ENCODE measurements around the gene EIF4EBP3. TPM values are rescaled to one million over a fixed set of nuclear protein-coding genes. Genes with fewer than 3 reads are reported as not detected.

The EIF4EBP3 gene
- total and polyA plus RNA-seq, 9 of the 15 experiments (the other 6 are each of a cell fraction or from before 2014, with no cell fraction given) = 1.3 to 7.5 (median 3.8) TPM

DNA sequence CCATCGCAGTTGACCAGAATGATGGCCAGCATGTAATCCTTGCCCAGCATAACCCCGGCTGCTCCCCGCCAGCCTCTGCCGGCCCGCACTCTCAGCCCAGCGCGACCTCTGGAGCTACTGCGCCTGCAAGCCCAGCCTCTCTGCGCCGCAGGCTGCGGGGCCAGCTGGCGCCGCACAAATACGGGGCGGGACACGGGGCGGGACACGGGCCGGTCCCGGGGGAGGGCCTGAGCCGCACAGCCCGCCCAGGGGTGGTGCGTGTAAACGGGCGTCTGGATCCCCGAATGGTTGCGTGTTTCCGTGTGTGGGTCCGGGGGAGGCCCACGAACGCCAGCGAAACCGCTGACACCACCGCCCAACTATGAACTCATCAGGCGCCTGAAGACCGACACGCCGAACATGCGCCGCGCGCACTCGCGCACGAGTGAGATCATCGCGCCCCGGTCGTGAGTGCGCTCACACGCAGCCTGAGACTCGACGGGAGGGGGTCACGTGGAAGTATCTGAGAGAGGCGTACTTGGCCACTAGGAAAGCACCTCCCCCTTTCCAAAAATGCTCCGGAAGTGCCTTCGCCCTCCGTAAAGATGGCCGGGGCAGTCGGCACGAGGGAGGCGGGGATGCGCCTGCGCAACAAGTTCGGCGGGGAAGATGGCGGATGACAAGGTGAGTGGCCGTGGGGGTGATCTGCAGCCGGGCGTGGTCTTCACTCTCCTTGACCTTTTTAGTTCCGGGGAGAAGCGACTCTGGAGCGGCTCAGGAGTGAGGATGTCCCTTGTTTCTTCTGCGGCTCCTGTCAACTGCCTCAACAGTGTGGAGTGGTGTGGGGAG is 16.9 kb downstream of the EIF4EBP3 start, which contains the start of the genes APBB3 and SLC35A4 (continued):
- TF ChIP-seq, protein P1, sequence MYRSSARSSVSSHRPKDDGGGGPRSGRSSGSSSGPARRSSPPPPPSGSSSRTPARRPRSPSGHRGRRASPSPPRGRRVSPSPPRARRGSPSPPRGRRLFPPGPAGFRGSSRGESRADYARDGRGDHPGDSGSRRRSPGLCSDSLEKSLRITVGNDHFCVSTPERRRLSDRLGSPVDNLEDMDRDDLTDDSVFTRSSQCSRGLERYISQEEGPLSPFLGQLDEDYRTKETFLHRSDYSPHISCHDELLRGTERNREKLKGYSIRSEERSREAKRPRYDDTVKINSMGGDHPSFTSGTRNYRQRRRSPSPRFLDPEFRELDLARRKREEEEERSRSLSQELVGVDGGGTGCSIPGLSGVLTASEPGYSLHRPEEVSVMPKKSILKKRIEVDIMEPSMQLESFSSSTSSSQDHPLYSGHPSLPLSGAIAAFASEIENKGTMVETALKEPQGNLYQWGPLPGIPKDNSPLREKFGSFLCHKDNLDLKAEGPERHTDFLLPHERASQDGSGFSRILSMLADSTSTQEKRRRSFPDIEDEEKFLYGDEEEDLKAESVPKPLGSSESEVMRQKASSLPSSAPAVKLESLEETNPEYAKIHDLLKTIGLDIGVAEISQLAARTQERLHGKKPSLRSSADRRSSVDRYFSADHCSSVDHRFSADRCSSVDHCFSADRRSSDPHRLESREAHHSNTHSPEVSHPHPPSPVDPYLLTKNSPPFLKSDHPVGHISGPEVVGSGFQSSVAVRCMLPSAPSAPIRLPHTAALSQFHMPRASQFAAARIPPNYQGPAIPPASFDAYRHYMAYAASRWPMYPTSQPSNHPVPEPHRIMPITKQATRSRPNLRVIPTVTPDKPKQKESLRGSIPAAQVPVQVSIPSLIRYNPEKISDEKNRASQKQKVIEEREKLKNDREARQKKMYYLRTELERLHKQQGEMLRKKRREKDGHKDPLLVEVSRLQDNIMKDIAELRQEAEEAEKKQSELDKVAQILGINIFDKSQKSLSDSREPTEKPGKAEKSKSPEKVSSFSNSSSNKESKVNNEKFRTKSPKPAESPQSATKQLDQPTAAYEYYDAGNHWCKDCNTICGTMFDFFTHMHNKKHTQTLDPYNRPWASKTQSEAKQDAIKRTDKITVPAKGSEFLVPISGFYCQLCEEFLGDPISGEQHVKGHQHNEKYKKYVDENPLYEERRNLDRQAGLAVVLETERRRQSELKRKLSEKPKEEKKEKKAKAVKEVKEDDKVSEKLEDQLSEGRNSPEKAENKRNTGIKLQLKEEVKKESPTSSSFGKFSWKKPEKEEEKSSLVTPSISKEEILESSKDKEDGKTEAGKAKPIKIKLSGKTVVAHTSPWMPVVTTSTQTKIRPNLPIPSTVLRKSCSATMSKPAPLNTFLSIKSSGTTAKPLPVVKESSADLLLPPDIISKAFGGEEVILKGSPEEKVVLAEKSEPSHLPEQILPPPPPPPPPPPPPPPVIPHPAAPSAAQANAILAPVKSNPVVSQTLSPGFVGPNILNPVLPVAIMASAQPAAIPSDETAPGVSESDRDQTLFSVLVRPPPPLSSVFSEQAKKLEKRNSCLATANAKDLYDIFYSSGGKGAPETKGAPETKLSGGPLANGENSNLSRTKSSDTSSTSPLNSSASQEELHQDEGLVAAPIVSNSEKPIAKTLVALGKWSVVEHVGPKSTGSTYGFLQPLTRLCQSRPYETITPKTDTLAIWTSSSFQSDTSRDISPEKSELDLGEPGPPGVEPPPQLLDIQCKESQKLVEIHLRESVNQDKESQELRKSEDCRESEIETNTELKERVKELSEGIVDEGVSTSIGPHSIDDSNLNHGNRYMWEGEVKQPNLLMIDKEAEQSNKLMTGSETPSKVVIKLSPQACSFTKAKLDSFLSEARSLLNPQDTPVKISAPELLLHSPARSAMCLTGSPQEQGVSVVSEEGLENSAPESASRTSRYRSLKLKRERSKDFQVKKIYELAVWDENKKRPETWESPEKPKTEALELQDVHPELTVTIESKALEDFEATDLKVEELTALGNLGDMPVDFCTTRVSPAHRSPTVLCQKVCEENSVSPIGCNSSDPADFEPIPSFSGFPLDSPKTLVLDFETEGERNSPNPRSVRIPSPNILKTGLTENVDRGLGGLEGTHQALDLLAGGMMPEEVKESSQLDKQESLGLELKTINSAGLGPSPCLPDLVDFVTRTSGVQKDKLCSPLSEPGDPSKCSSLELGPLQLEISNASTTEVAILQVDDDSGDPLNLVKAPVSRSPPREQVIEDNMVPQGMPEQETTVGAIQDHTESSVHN (IDR thresholded peaks at IDR 0.05; ENCODE audit: borderline replicate concordance in 1 of 2, low read depth in 1 of 2) = no peak; a peak in 1 of 4 replicates
- TF ChIP-seq, protein P2, sequence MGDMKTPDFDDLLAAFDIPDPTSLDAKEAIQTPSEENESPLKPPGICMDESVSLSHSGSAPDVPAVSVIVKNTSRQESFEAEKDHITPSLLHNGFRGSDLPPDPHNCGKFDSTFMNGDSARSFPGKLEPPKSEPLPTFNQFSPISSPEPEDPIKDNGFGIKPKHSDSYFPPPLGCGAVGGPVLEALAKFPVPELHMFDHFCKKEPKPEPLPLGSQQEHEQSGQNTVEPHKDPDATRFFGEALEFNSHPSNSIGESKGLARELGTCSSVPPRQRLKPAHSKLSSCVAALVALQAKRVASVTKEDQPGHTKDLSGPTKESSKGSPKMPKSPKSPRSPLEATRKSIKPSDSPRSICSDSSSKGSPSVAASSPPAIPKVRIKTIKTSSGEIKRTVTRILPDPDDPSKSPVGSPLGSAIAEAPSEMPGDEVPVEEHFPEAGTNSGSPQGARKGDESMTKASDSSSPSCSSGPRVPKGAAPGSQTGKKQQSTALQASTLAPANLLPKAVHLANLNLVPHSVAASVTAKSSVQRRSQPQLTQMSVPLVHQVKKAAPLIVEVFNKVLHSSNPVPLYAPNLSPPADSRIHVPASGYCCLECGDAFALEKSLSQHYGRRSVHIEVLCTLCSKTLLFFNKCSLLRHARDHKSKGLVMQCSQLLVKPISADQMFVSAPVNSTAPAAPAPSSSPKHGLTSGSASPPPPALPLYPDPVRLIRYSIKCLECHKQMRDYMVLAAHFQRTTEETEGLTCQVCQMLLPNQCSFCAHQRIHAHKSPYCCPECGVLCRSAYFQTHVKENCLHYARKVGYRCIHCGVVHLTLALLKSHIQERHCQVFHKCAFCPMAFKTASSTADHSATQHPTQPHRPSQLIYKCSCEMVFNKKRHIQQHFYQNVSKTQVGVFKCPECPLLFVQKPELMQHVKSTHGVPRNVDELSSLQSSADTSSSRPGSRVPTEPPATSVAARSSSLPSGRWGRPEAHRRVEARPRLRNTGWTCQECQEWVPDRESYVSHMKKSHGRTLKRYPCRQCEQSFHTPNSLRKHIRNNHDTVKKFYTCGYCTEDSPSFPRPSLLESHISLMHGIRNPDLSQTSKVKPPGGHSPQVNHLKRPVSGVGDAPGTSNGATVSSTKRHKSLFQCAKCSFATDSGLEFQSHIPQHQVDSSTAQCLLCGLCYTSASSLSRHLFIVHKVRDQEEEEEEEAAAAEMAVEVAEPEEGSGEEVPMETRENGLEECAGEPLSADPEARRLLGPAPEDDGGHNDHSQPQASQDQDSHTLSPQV (IDR thresholded peaks at IDR 0.05) = peak; percentile 70
- TF ChIP-seq RFX7 (CRISPR knock-in tag; IDR thresholded peaks at IDR 0.05) (no peak), RNF2 (IDR thresholded peaks at IDR 0.05) (peak; percentile 88), HOXB6 (CRISPR knock-in tag; IDR thresholded peaks at IDR 0.05; ENCODE audit: borderline replicate concordance) (no peak), POLR2B (IDR thresholded peaks at IDR 0.05; ENCODE audit: low read depth, partially characterized antibody) (peak; percentile 82), POLR2G (IDR thresholded peaks at IDR 0.05; ENCODE audit: low read depth, low read length) (peak; percentile 98), SPI1 (IDR thresholded peaks at IDR 0.05; ENCODE audit: borderline replicate concordance, low read depth, low read length) (no peak), KLF1 (tag; IDR thresholded peaks at IDR 0.05) (peak; percentile 90)
- TF ChIP-seq, protein P3, sequence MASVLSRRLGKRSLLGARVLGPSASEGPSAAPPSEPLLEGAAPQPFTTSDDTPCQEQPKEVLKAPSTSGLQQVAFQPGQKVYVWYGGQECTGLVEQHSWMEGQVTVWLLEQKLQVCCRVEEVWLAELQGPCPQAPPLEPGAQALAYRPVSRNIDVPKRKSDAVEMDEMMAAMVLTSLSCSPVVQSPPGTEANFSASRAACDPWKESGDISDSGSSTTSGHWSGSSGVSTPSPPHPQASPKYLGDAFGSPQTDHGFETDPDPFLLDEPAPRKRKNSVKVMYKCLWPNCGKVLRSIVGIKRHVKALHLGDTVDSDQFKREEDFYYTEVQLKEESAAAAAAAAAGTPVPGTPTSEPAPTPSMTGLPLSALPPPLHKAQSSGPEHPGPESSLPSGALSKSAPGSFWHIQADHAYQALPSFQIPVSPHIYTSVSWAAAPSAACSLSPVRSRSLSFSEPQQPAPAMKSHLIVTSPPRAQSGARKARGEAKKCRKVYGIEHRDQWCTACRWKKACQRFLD (CRISPR knock-in tag; IDR thresholded peaks at IDR 0.05) = peak; percentile 48
- TF ChIP-seq, protein P4, sequence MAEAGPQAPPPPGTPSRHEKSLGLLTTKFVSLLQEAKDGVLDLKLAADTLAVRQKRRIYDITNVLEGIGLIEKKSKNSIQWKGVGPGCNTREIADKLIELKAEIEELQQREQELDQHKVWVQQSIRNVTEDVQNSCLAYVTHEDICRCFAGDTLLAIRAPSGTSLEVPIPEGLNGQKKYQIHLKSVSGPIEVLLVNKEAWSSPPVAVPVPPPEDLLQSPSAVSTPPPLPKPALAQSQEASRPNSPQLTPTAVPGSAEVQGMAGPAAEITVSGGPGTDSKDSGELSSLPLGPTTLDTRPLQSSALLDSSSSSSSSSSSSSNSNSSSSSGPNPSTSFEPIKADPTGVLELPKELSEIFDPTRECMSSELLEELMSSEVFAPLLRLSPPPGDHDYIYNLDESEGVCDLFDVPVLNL (CRISPR knock-in tag; IDR thresholded peaks at IDR 0.05; ENCODE audit: low read depth) = peak; percentile 61; the same call in 1 of the 2 replicates
